Activated CD8-positive, alpha-beta T cell treated with anti-CD3 and anti-CD28 coated beads for 36 hours (primary cell): ENCODE results near the gene CAT. TPM values are rescaled to one million over a fixed set of nuclear protein-coding genes. Genes with fewer than 3 reads are reported as not detected.
A peak's percentile ranks its signal among the peaks of the same experiment; 100 is the strongest.

Experiments used
- ATAC-seq: fragments of 200-7000 bp; cut with Tn5 transposase; one replicate; pipeline ENCODE4 v1.10.0; 2021; ENCODE audit warnings: mild to moderate bottlenecking, moderate library complexity
- CTCF ChIA-PET: fragments of 350-600 bp; sonication (Branson Sonifier 250); formaldehyde crosslinking; loops from one replicate; lab custom pipeline; 2021; ENCODE audit warnings: antibody characterized with exemption; lab: Charles Lee
- POLR2A ChIA-PET: fragments of 350-600 bp; sonication (Branson Sonifier 250); formaldehyde crosslinking; loops from one replicate; lab custom pipeline; 2021; ENCODE audit warnings: antibody characterized with exemption; lab: Charles Lee
- DNase-seq: peaks from one replicate; pipeline ENCODE4 v3.0.0-alpha.2; 2020
- H3K27ac Mint-ChIP-seq: one replicate; pipeline ENCODE4 v1.8.0; 2021; ENCODE audit warnings: mild to moderate bottlenecking, mixed read lengths
- H3K27me3 Mint-ChIP-seq: one replicate; pipeline ENCODE4 v1.8.0; 2021; ENCODE audit warnings: mixed read lengths
- H3K36me3 Mint-ChIP-seq: one replicate; pipeline ENCODE4 v1.8.0; 2021; ENCODE audit warnings: low read depth, mixed read lengths
- H3K4me1 Mint-ChIP-seq: one replicate; pipeline ENCODE4 v1.8.0; 2021; ENCODE audit warnings: low read depth, mixed read lengths
- H3K4me3 Mint-ChIP-seq: one replicate; pipeline ENCODE4 v1.8.0; 2021; ENCODE audit warnings: mild to moderate bottlenecking, moderate library complexity, mixed read lengths
- H3K9me3 Mint-ChIP-seq: one replicate; pipeline ENCODE4 v1.8.0; 2021; ENCODE audit warnings: mixed read lengths
- intact Hi-C: fragments of 100-400 bp; cut with micrococcal nuclease; formaldehyde crosslinking; loops from one replicate; pipeline ENCODE4 v1.10.0; 2022
- total RNA-seq, 2 experiments: library from RNA; stranded (reverse); gene quantifications; one replicate each; pipeline ENCODE4 v1.2.3, GENCODE V29; 2021
- TF ChIP-seq, protein P1 (sequence below): fragments of 200-600 bp; IDR thresholded peaks from one replicate; pipeline ENCODE4 v1.8.0; 2022; ENCODE audit warnings: antibody characterized with exemption, mild to moderate bottlenecking

The CAT gene
- total RNA-seq, 2 experiments from 2014 or later = 23.9 to 24.8 TPM

DNA sequence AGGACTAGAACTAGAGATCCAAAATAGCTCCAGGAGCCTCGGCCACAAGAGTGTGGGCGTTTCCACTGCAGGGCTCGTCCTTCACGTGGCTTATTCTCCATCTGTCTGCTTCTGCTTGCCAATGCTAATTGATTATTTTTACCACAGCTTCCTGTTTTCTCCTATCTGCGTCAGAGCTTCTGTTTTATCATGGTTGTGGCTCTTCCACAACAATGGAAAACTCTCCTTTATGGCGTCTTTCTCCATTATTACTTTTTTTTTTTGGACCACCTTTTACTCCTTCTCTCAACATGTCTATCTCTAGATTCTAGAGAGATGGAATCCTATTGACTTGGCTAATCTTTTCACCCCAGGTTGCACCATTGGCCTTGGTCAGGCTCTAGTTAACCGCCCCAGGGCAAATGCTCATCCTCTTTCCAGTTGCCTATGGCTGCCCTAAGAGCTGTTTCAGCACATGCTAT is 25.9 kb downstream of the CAT start:
- POLR2A ChIA-PET = interaction anchor here (1.4 kb wide), 1 partner anchor 108 kb away, joined by 3 read pairs; no protein-coding TSS in a partner anchor
- H3K36me3 Mint-ChIP-seq = peaks cover 41% of the 10 kb centered on the region
- no peak for ATAC-seq
- no peak overlapping the region for H3K27ac Mint-ChIP-seq
- no peak for DNase-seq
- intact Hi-C loops = loop anchor here (10.0 kb wide), 2 partner anchors 100 to 310 kb away; no protein-coding TSS in a partner anchor
- H3K9me3 Mint-ChIP-seq = peaks cover 11% of the 10 kb centered on the region
- CTCF ChIA-PET = interaction anchor here (0.6 to 1.6 kb wide), 3 partner anchors 27 to 306 kb away, joined by 3 to 7 read pairs (median 5); no protein-coding TSS in a partner anchor
- TF ChIP-seq, protein P1, sequence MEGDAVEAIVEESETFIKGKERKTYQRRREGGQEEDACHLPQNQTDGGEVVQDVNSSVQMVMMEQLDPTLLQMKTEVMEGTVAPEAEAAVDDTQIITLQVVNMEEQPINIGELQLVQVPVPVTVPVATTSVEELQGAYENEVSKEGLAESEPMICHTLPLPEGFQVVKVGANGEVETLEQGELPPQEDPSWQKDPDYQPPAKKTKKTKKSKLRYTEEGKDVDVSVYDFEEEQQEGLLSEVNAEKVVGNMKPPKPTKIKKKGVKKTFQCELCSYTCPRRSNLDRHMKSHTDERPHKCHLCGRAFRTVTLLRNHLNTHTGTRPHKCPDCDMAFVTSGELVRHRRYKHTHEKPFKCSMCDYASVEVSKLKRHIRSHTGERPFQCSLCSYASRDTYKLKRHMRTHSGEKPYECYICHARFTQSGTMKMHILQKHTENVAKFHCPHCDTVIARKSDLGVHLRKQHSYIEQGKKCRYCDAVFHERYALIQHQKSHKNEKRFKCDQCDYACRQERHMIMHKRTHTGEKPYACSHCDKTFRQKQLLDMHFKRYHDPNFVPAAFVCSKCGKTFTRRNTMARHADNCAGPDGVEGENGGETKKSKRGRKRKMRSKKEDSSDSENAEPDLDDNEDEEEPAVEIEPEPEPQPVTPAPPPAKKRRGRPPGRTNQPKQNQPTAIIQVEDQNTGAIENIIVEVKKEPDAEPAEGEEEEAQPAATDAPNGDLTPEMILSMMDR = no peak
- H3K4me1 Mint-ChIP-seq = peaks cover 4% of the 10 kb centered on the region
- H3K27me3 Mint-ChIP-seq = no peaks in the 10 kb centered on the region
- no peak overlapping the region for H3K4me3 Mint-ChIP-seq

DNA sequence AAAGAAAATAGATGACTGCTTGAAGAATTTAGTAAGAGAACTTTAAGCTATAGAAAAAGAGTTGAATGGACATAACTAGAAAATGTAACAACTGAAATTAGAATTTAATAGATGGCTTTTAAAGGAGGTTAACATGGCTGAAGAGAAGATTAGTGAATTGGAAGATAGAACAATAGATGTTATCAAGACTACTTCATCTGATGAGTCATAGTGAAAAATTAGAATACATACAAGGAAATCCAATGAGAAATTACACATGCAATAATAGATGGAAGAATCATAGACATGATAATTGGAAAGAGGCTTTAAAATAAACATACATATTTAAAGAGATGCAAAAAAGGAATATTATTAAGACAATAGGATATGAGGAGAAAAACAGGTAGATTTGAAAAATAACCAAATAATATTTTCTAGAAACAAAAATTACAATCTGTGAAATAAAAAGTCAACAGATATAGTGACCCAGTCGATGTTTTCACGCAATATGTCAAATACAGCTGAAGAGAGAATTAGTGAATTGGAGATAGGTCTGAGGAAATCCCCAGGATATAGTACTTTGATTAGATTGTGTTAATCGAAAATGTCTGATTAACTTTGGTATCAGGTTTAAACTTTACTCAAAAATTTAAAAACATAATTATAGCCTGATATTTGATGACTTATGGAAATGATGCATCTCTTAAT is 28.2 kb downstream of the CAT start:
- H3K4me3 Mint-ChIP-seq = no peak overlapping the region
- H3K27ac Mint-ChIP-seq = no peak overlapping the region
- peaks cover 4% of the 10 kb centered on the region for H3K4me1 Mint-ChIP-seq
- H3K36me3 Mint-ChIP-seq = peaks cover 46% of the 10 kb centered on the region
- no peaks in the 10 kb centered on the region for H3K27me3 Mint-ChIP-seq
- intact Hi-C loops = loop anchor here (10.0 kb wide), 2 partner anchors 102 to 312 kb away; no protein-coding TSS in a partner anchor
- peaks cover 11% of the 10 kb centered on the region for H3K9me3 Mint-ChIP-seq
- CTCF ChIA-PET = interaction anchor here (0.8 to 3.7 kb wide), 23 partner anchors 10 to 470 kb away, joined by 3 to 22 read pairs (median 5); partner anchors contain the start of genes ABTB2, CAT and ELF5
- TF ChIP-seq, protein P1 = no peak
- no peak for DNase-seq
- POLR2A ChIA-PET = no interaction called here
- ATAC-seq = no peak

DNA sequence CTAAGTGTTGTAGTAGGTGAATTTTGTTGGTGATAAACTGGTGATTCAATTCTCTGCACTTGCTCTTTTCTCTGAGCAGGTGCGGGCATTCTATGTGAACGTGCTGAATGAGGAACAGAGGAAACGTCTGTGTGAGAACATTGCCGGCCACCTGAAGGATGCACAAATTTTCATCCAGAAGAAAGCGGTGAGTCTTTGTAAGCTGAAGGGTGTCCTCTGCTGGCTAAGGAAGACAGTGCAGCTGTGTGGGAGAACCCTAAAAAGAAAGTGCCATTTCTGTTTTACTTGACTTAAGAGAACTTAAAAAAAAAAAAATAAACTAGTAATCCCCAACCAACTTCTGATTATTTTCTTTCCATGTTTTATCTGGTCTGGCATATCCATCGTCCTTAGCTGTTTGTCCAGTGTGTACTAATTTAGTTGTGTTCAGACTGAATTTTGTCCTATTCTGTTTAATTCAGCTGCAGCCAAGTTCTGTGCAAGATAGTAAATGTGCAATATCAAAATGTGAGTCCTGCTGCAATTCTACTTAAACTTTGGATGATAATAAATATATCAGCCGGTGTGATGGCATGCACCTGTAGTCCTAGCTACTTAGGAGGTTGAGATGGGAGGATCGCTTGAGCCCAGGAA is 29.6 kb downstream of the CAT start:
- DNase-seq (peak; percentile 76), ATAC-seq (peak; percentile 84)
- H3K27ac Mint-ChIP-seq = no peak overlapping the region
- H3K27me3 Mint-ChIP-seq = no peaks in the 10 kb centered on the region
- H3K36me3 Mint-ChIP-seq = peaks cover 45% of the 10 kb centered on the region
- peaks cover 11% of the 10 kb centered on the region for H3K9me3 Mint-ChIP-seq
- intact Hi-C loops = loop anchor here (10.0 kb wide), 2 partner anchors 104 to 314 kb away; no protein-coding TSS in a partner anchor
- CTCF ChIA-PET = interaction anchor here (0.6 to 3.7 kb wide), 39 partner anchors 8 to 924 kb away, joined by 3 to 22 read pairs (median 4); partner anchors contain the start of genes ABTB2, CAT and ELF5
- peaks cover 4% of the 10 kb centered on the region for H3K4me1 Mint-ChIP-seq
- H3K4me3 Mint-ChIP-seq = no peak overlapping the region
- POLR2A ChIA-PET = no interaction called here
- TF ChIP-seq, protein P1 = peak; percentile 85

DNA sequence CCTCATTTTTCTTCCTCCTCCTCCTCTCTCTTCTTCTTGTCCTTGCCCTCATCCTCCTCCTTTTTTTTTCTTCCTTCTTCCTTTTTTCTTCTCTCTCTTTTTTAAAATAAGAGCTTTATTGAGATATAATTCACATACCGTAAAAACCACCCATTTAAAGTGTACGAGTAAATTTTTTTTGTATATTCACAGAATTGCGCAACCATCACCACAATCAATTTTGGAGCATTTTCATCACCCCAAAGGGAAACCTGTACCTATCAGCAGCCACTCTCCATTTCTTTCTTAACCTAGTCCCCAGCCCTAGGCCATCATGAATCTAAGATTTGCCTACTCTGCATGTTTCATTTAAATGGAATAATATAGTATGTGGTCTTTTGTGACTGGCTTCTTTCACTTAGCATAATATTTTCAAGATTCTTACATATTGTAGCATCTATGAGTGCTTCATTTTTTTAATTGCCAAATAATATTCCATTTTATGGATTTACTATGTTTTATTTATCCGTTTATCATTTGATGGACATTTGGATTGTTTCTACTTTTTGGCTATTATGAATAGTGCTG is 35.0 kb downstream of the CAT start:
- Mint-ChIP-seq H3K4me3 (no peak overlapping the region), H3K4me1 (no peaks in the 10 kb centered on the region), H3K36me3 (peaks cover 12% of the 10 kb centered on the region), H3K27ac (no peak overlapping the region), H3K9me3 (no peaks in the 10 kb centered on the region), H3K27me3 (no peaks in the 10 kb centered on the region)
- TF ChIP-seq, protein P1 = no peak
- no peak for ATAC-seq
- intact Hi-C loops = loop anchor here (10.0 kb wide), 1 partner anchor 299 kb away; no protein-coding TSS in a partner anchor
- ChIA-PET POLR2A (interaction anchor here (0.7 kb wide), 1 partner anchor 359 kb away, joined by 3 read pairs; no protein-coding TSS in a partner anchor), CTCF (interaction anchor here (1.1 kb wide), 1 partner anchor 112 kb away, joined by 3 read pairs; no protein-coding TSS in a partner anchor)
- no peak for DNase-seq
